HG03575 (cell line): ENCODE data around the gene CHMP1B.
"Not testable (repeated sequence)": the region's sequence is repeated elsewhere in the genome, so short reads cannot be mapped to it uniquely, and the experiment has no call there.

Experiments
- ATAC-seq: cut with Tn5 transposase; IDR thresholded peaks from one replicate; pipeline ENCODE4 v1.9.1; 2021; ENCODE audit not compliant: unreplicated experiment, insufficient number of reproducible peaks, low FRiP score; ENCODE audit errors: extremely low read depth

The CHMP1B gene

DNA sequence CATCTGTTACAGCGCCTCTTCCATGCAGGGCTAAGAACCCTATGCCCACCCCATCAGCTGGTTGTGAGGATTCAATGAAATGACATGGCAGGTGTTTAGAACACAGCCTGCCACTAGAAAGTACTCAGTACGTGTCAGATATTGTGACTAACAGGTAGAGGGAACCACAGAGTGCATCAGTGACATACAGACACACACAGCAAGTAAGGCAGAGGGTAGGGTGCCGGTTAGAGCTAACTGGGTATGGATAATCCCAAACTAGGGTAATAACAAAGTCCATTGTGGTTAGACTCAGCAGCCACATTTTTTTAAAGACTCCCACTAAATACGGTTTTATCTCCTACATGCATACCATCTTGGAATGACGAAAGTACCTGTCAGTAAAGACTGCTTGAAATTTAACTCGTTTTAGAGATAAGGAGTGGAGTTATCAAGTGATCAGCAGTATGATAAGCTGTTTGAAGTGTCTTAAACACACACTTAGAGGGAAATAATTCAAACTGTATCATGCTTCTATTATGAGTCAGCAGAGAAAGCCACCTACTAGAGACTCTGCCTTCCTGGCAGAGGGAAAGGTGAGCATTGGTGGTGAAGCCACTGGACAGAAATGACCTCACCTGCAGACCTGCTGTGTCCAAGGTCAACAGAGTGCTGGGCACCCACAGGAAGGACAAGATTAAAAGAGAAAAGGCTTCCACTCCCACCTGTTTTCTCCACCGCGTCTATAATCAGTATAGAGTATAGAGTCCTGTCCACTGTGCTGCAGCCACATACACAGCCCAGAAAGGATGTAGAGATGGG, 36.3 kb downstream of the CHMP1B start:
- no peak for ATAC-seq

DNA sequence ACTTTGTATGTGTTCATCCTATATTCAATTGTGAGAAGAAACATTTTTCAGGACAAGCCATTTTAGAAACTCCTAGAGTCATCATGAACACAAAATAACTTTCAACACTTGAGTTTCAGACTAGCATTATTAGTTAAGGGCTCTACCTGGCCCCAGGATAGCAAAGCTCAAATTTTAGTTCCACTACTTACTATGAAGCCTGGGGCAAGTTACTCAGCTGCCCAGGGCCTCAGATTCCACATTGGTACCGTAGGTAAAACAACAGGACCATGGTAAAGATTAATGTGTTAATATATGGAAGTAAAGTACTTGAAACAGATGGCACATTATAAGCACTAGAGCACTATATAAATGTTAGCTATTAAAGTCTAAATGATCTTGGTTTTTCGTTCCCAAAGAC, 37.5 kb downstream of the CHMP1B start:
- ATAC-seq: no peak

DNA sequence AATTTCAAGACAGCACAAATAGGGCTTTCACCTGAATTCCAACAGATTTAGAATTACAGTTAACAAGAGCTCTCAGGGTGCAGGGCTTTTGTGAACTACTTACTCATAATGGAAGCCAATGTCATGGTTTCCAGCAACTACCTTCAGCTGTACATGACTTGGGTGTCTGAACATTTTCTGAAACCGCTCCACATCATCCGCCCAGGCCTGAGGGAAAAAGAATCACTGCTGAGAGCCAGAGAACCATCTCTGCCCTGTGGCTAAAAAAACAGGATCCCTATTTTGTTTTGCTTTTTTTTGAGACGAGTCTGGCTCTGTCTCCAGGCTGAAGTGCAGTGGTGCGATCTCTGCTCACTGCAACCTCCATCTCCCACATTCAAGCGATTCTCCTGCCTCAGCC, 38.1 kb downstream of the CHMP1B start:
- no peak for ATAC-seq

DNA sequence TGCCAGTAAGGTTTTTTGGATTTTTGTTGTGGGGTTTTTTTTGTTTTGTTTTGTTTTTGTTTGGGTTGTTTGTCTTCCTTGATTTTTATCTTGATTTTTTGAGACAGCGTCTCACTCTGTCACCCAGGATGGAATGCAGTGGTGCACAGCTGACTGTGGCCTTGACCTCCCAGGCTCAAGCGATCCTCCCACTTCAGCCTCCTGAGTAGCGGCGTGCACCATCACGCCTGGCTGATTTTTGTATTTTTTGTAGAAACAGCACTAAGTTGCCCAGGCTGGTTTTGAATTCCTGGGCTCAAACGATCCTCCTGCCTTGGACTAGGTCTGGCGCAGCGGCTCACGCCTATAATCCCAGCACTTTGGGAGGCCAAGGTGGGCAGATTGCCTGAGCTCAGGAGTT, 40.5 kb downstream of the CHMP1B start:
- ATAC-seq: no peak

DNA sequence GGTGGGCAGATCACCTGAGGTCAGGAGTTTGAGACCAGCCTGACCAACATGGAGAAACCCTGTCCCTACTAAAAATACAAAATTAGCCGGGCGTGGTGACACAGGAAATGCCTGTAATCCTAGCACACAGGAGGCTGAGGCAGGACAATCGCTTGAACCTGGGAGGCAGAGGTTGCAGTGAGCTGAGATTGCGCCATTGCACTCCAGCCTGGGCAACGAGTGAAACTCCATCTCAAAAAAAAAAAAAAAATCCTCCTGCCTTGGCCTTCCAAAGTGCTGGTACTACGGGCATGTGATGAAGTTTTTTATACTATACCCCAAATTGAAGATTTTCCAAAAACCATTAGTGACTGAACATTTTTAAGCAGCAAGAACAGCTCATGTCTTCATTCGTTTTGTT, 41.2 kb downstream of the CHMP1B start:
- not testable (repeated sequence) for ATAC-seq

DNA sequence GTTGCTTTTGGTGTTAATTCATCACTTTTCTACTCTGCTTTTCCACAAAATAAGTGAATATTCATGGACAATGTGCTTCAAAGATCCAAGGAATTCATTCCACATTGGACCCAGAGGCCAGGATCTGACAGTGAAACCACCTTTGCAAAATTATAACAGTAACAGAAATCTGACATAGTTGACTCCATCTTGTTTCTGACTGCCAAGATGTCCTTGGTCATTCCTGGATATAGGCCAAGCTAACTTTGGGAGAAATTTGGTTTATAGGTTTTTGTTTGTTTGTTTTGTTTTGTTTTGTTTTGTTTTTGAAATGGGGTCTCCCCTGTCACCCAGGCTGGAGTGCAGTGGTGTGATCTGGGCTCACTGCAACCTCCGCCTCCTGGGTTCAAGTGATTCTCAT, 46.6 kb downstream of the CHMP1B start:
- ATAC-seq: no peak

DNA sequence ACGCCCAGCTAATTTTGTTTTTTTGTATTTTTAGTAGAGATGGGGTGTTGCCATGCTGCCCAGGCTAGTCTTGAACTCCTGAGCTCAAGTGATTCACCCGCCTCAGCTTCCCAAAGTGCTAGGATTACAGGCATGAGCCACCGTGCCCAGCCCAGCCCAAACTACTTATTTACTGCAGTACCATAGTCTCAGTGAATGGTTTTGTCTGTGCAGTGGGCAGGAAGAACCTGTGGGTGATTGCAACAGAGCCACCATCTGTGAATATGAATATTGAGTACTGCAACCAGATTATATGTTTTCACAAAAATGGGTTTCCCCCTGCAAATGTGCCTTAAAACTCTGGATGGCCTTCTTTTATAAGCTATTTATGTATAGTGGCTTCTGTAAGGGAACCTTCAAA, 47.9 kb downstream of the CHMP1B start:
- ATAC-seq: no peak

DNA sequence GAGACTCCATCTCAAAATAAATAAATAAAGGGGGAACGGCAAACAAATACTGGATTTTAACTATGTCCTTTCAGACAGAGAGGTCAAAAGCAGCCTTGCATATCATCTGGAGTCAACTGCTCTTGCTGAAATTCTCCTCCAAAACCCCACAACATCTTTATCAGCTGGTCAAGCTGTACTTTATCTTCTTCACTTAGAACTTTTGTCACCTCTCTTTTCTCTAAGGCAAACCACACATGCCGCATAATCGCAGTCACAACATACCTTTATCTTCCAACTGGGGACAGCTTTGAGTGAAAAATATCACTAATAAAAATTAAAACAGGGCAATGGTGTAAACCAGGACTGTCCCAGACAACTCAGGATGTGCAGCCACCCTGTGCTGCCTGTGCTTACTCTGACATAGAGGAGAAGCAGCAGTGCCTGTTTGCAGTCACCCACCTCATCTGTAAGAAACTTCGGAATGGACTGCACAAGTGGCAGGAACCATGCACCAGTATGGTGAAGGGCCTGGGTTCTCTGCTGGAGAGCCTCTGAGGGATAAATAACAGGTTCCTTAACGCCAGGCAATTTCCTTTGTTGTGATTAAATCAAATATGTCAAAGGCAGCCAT, 50.7 kb downstream of the CHMP1B start:
- ATAC-seq: no peak

DNA sequence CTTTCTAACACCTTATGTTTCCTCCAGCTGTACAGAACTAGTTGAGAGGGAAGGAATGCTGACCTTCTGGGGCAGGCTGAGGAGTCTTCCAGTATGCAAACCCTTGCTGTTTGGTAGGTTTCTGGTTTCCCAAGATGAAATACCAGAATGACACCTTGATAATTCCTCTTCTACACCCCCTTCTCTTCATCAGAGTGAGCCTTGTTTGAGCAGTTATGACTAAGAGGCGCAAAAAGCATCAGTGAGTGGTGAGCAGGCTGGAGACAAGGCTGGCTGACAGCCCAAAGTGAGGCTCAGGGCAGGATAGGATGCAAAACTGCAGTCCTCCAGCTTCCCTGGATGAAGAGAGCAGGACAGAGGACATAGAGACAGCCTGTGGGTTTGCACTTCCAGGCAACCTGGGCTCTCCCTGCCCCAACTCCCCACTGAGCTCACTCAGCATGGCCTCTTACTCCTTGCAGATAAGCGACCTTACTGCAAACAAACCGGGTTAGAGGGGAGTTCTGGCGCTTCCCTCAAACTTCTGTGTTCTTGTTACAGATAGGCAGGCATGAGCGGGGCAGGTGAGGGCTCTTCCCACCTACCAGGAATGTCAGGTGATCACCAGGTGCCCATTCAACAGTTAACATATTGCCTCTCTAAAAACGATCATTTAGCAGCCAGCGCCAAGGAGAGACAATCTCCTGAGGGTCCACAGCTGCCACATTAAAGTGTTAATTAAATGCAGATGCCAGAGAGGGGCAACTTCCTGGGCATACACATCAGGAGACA, 51.5 kb downstream of the CHMP1B start:
- ATAC-seq: no peak
